HCT116 (cell line): Measurements from ENCODE around the gene SLC25A44. TPM values are rescaled to one million over a fixed set of nuclear protein-coding genes. Genes with fewer than 3 reads are reported as not detected.

ENCODE experiments used
- ATAC-seq: fragments of 200-7000 bp; cut with Tn5 transposase; 2 replicates; pipeline ENCODE4 v1.9.1; 2020; ENCODE audit warnings: mild to moderate bottlenecking, moderate library complexity
- BruUV-seq: library from RNA; stranded (reverse); fragments of 400-500 nt; replicated peaks from 2 replicates; lab custom pipeline; 2021; lab: Mats Ljungman, UMichigan
- CTCF ChIA-PET: fragments of 300-600 bp; sonication (Branson Sonifier 250); formaldehyde crosslinking; loops from one replicate; lab custom pipeline; 2021; ENCODE audit warnings: antibody characterized with exemption; lab: Charles Lee
- POLR2A ChIA-PET: fragments of 300-600, 350-600 bp; sonication (Branson Sonifier 250); formaldehyde crosslinking; loops from one replicate; lab custom pipeline; 2021; ENCODE audit warnings: antibody characterized with exemption; lab: Charles Lee
- RAD21 ChIA-PET, 2 experiments: fragments of 300-600 bp; sonication (Branson Sonifier 250); formaldehyde crosslinking; loops; one replicate each; lab custom pipeline; 2023; ENCODE audit warnings: low total read pairs in 2 of 2; ENCODE audit not compliant: uncharacterized antibody in 2 of 2, unreplicated experiment in 2 of 2, low non-redundant PET in 1 of 2; lab: Charles Lee
- DNase-seq: peaks from one replicate; pipeline ENCODE4 v3.0.0-alpha.2; 2010; ENCODE audit warnings: low read depth, low spot score
- H2AFZ ChIP-seq: fragments of 200-600 bp; shearing (Covaris generic), sonication (generic); 2 replicates; pipeline ENCODE4 v1.6.1; 2017; ENCODE audit warnings: low read depth, mixed run types, mixed read lengths, antibody characterized with exemption, low read length; ENCODE audit not compliant: poor library complexity, severe bottlenecking
- H3K27ac ChIP-seq: 2 replicates; pipeline ENCODE4 v1.5.1; 2012; ENCODE audit warnings: low read depth, low read length
- H3K27me3 ChIP-seq: fragments of 200-600 bp; sonication (generic); 2 replicates; pipeline ENCODE4 v1.6.1; 2016; ENCODE audit warnings: mixed run types, low read length, mixed read lengths; ENCODE audit not compliant: insufficient read depth
- H3K36me3 ChIP-seq, 2 experiments: fragments of 200-500 bp in 1 of 2; fragments of 200-600 bp in 1 of 2; sonication (Bioruptor generic) in 1 of 2; sonication (generic) in 1 of 2; 2 replicates each; pipeline versions ENCODE4 v1.5.1 to v1.6.1; 2014 to 2016; ENCODE audit warnings: low read length in 2 of 2, inconsistent platforms in 1 of 2, mixed read lengths in 1 of 2, mixed run types in 1 of 2; ENCODE audit not compliant: insufficient read depth in 2 of 2, control insufficient read depth in 1 of 2
- H3K4me1 ChIP-seq, 2 experiments: fragments of 200-600 bp in 1 of 2; sonication (generic) in 1 of 2; 2 replicates each; pipeline versions ENCODE4 v1.5.1 to v1.6.1; 2012 to 2017; ENCODE audit warnings: low read length in 2 of 2, inconsistent platforms in 1 of 2, mild to moderate bottlenecking in 1 of 2, mixed read lengths in 1 of 2, mixed run types in 1 of 2, moderate library complexity in 1 of 2; ENCODE audit not compliant: insufficient read depth in 2 of 2, control insufficient read depth in 1 of 2
- H3K4me2 ChIP-seq: fragments of 200-600 bp; sonication (generic); 2 replicates; pipeline ENCODE4 v1.6.1; 2017; ENCODE audit warnings: mixed run types, low read length, mixed read lengths
- H3K4me3 ChIP-seq, 2 experiments: fragments of 200-600 bp in 1 of 2; sonication (generic) in 1 of 2; replicated peaks in 1 of 2; 2 replicates each; pipeline ENCODE4 v1.5.1; 2011 to 2016; ENCODE audit warnings: low read length in 2 of 2, control low read depth in 1 of 2, low read depth in 1 of 2, mild to moderate bottlenecking in 1 of 2, mixed read lengths in 1 of 2, mixed run types in 1 of 2
- H3K79me2 ChIP-seq: fragments of 200-600 bp; sonication (generic); 2 replicates; pipeline ENCODE4 v1.6.1; 2017; ENCODE audit warnings: mild to moderate bottlenecking, mixed run types, low read length, moderate library complexity, mixed read lengths; ENCODE audit not compliant: insufficient read depth
- H3K9ac ChIP-seq: fragments of 200-600 bp; sonication (generic); 2 replicates; pipeline ENCODE4 v1.6.1; 2016; ENCODE audit warnings: low read length, mixed read lengths
- H3K9me2 ChIP-seq: fragments of 200-600 bp; sonication (generic), shearing (Covaris generic); 2 replicates; pipeline ENCODE4 v1.6.1; 2017; ENCODE audit warnings: mixed run types, mild to moderate bottlenecking, moderate library complexity; ENCODE audit not compliant: insufficient read depth
- H3K9me3 ChIP-seq, 2 experiments: fragments of 200-500 bp in 1 of 2; fragments of 200-600 bp in 1 of 2; sonication (Bioruptor generic) in 1 of 2; sonication (generic) in 1 of 2; 2 replicates each; pipeline ENCODE4 v1.6.1; 2014 to 2017; ENCODE audit warnings: low read length in 2 of 2, mixed read lengths in 2 of 2, inconsistent platforms in 1 of 2, low read depth in 1 of 2, mild to moderate bottlenecking in 1 of 2, mixed run types in 1 of 2, moderate library complexity in 1 of 2; ENCODE audit not compliant: control insufficient read depth in 1 of 2, insufficient read depth in 1 of 2
- H4K20me1 ChIP-seq: fragments of 200-600 bp; sonication (generic), shearing (Covaris generic); 2 replicates; pipeline ENCODE4 v1.6.1; 2017; ENCODE audit warnings: mixed run types, mild to moderate bottlenecking, moderate library complexity; ENCODE audit not compliant: insufficient read depth
- CEBPB ChIP-seq: IDR thresholded peaks from 2 replicates; pipeline ENCODE4 v1.6.1; 2012; ENCODE audit warnings: low read depth
- EGR1 ChIP-seq: IDR thresholded peaks from 2 replicates; pipeline ENCODE4 v1.6.1; 2012; ENCODE audit warnings: low read depth
- EZH2 ChIP-seq: fragments of 200-600 bp; sonication (generic); IDR thresholded peaks from 2 replicates; pipeline ENCODE4 v1.6.1; 2017; ENCODE audit warnings: antibody characterized with exemption, mixed run types
- FOSL1 ChIP-seq: IDR thresholded peaks from 2 replicates; pipeline ENCODE4 v1.6.1; 2012; ENCODE audit warnings: low read depth
- JUND ChIP-seq: IDR thresholded peaks from 2 replicates; pipeline ENCODE4 v1.6.1; 2012
- RAD21 ChIP-seq: IDR thresholded peaks from 2 replicates; pipeline ENCODE4 v1.6.1; 2012; ENCODE audit warnings: low read depth, mild to moderate bottlenecking
- REST ChIP-seq: IDR thresholded peaks from 2 replicates; pipeline ENCODE4 v1.6.1; 2012; ENCODE audit warnings: low read depth
- SIN3A ChIP-seq: IDR thresholded peaks from 2 replicates; pipeline ENCODE4 v1.6.1; 2012; ENCODE audit warnings: low read depth
- SP1 ChIP-seq: IDR thresholded peaks from 2 replicates; pipeline ENCODE4 v1.6.1; 2012; ENCODE audit warnings: low read depth
- SRF ChIP-seq: IDR thresholded peaks from 2 replicates; pipeline ENCODE4 v1.6.1; 2012; ENCODE audit warnings: low read depth
- YY1 ChIP-seq: IDR thresholded peaks from 2 replicates; pipeline ENCODE4 v1.6.1; 2011; ENCODE audit warnings: low read length, low read depth, moderate library complexity, mild to moderate bottlenecking; ENCODE audit not compliant: insufficient replicate concordance; ENCODE audit errors: extremely low read depth
- ZBTB33 ChIP-seq: IDR thresholded peaks from 2 replicates; pipeline ENCODE4 v1.6.1; 2011; ENCODE audit warnings: mild to moderate bottlenecking, low read length, moderate library complexity; ENCODE audit not compliant: insufficient replicate concordance; ENCODE audit errors: extremely low read depth
- ZFX ChIP-seq: fragments of 450-650 bp; IDR thresholded peaks from 2 replicates; pipeline ENCODE4 v1.6.1; 2017
- intact Hi-C: fragments of 100-400 bp; cut with micrococcal nuclease; formaldehyde crosslinking; loops from 2 replicates; pipeline ENCODE4 v1.10.0; 2022
- total RNA-seq: library from RNA; stranded (reverse); gene quantifications from one replicate; pipeline ENCODE4 v1.2.1, GENCODE V29; 2021; ENCODE audit not compliant: unreplicated experiment
- TF ChIP-seq, protein P1 (sequence below): IDR thresholded peaks from 2 replicates; pipeline ENCODE4 v1.6.1; 2012

Gene SLC25A44
- total RNA-seq, 1 experiment from 2014 or later = 17.5 TPM

DNA sequence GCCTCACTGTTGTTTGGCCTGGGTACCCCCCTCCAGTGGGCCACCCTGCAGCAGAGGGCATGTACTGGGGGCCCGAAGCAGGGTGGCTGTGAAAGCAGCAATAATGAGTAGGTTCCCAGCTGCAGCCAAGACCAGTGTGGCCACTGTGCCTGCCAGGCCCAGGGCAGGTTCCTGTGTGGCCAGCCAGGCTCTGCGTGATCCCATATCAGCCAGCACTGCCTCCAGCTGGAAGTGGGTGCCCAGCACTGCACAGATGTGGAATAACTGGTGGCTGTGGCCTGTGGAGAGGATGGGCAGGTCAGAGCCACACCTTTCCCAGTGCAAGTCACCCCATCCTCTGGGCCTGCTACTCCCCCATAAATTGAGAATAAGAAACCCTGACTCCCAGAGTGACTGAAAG lies 50.2 kb downstream of the SLC25A44 start:
- no peaks in the 10 kb centered on the region for H3K27me3 ChIP-seq
- CTCF ChIA-PET = no interaction called here

More for the DNA sequence above, 50.2 kb downstream of the SLC25A44 start:
- H3K27ac ChIP-seq = no peak overlapping the region
- peaks cover 14 to 31% of the 10 kb centered on the region in 2 experiments for H3K4me1 ChIP-seq
- no peaks in the 10 kb centered on the region for H3K9me3 ChIP-seq
- H3K9ac ChIP-seq = no peak overlapping the region
- intact Hi-C loops = no loop called here
- H3K36me3 ChIP-seq = peaks cover 1 to 4% of the 10 kb centered on the region in 2 experiments; a peak in 1 of 4 replicates
- no peak overlapping the region for H3K4me2 ChIP-seq
- no peak overlapping the region for H2AFZ ChIP-seq
- TF ChIP-seq EZH2 (no peak), RAD21 (no peak), REST (no peak), FOSL1 (no peak), ZBTB33 (no peak), JUND (no peak), EGR1 (no peak), SIN3A (no peak), SRF (no peak), SP1 (no peak), ZFX (no peak), CEBPB (no peak), YY1 (no peak)
- TF ChIP-seq, protein P1, sequence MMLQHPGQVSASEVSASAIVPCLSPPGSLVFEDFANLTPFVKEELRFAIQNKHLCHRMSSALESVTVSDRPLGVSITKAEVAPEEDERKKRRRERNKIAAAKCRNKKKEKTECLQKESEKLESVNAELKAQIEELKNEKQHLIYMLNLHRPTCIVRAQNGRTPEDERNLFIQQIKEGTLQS = no peak
- TF ChIP-seq, all 23 proteins: peak for 0
- ATAC-seq (no peak), DNase-seq (no peak)
- no peak overlapping the region for H3K4me3 ChIP-seq
- no TSS peak for BruUV-seq
- ChIA-PET POLR2A (no interaction called here), RAD21 (no interaction called here)
- no peaks in the 10 kb centered on the region for H3K9me2 ChIP-seq
- no peaks in the 10 kb centered on the region for H3K79me2 ChIP-seq
- H4K20me1 ChIP-seq = peaks cover 3% of the 10 kb centered on the region; the same call in 1 of the 2 replicates
